Neural cell (in vitro differentiated cells): Measurements from ENCODE around the gene CEP72. TPM values are rescaled to one million over a fixed set of nuclear protein-coding genes. Genes with fewer than 3 reads are reported as not detected.

Experiments used
- H2AFZ ChIP-seq: fragments of 200-600, 300-800 bp; sonication (generic), shearing (Covaris generic); 2 replicates; pipeline ENCODE4 v1.6.0; 2014; ENCODE audit warnings: low read depth, mild to moderate bottlenecking, antibody characterized with exemption, low read length, moderate library complexity
- H3F3A ChIP-seq: fragments of 200-600 bp; shearing (Covaris generic); 2 replicates; pipeline ENCODE4 v1.6.1; 2016; ENCODE audit warnings: mild to moderate bottlenecking, moderate library complexity, mixed read lengths, antibody characterized with exemption, low read length; ENCODE audit not compliant: insufficient read depth, poor library complexity, severe bottlenecking
- H3K27ac ChIP-seq: fragments of 200-600, 300-800 bp; sonication (generic), shearing (Covaris generic); 2 replicates; pipeline ENCODE4 v1.5.1; 2014; ENCODE audit warnings: mild to moderate bottlenecking, low read length, moderate library complexity
- H3K27me3 ChIP-seq: fragments of 300-800, 200-600 bp; sonication (generic), shearing (Covaris generic); 2 replicates; pipeline ENCODE4 v1.6.0; 2014; ENCODE audit warnings: mild to moderate bottlenecking, low read depth, low read length, moderate library complexity; ENCODE audit not compliant: insufficient read depth
- H3K36me3 ChIP-seq: fragments of 300-800, 200-600 bp; sonication (generic), shearing (Covaris generic); 2 replicates; pipeline ENCODE4 v1.5.1; 2014; ENCODE audit warnings: mild to moderate bottlenecking, antibody characterized with exemption, low read length, moderate library complexity; ENCODE audit not compliant: insufficient read depth
- H3K4me2 ChIP-seq: fragments of 300-800, 200-600 bp; sonication (generic), shearing (Covaris generic); 2 replicates; pipeline ENCODE4 v1.6.0; 2014; ENCODE audit warnings: mild to moderate bottlenecking, low read length
- H3K4me3 ChIP-seq: fragments of 300-800, 200-600 bp; sonication (generic), shearing (Covaris generic); 2 replicates; pipeline ENCODE4 v1.5.1; 2014; ENCODE audit warnings: mild to moderate bottlenecking, low read length, moderate library complexity
- H3K79me2 ChIP-seq: fragments of 200-600 bp; shearing (Covaris generic); replicated peaks from 2 replicates; pipeline ENCODE4 v1.6.0; 2014; ENCODE audit warnings: mild to moderate bottlenecking, low read length, moderate library complexity; ENCODE audit not compliant: insufficient read depth
- H3K9ac ChIP-seq: fragments of 300-800, 200-600 bp; sonication (generic), shearing (Covaris generic); 2 replicates; pipeline ENCODE4 v1.6.1; 2016; ENCODE audit warnings: mild to moderate bottlenecking, low read length, mixed read lengths
- H3K9me2 ChIP-seq: fragments of 200-600 bp; shearing (Covaris generic); 2 replicates; pipeline ENCODE4 v1.6.1; 2016; ENCODE audit warnings: mild to moderate bottlenecking, low read length, mixed read lengths; ENCODE audit not compliant: insufficient read depth
- H3K9me3 ChIP-seq: fragments of 200-600, 300-800 bp; sonication (generic), shearing (Covaris generic); 2 replicates; pipeline ENCODE4 v1.6.1; 2016; ENCODE audit warnings: mild to moderate bottlenecking, mixed run types, low read length, moderate library complexity, mixed read lengths
- H4K20me1 ChIP-seq: fragments of 200-600 bp; shearing (Covaris generic); 2 replicates; pipeline ENCODE4 v1.6.1; 2016; ENCODE audit warnings: mild to moderate bottlenecking, mixed run types; ENCODE audit not compliant: insufficient read depth
- CTCF ChIP-seq: fragments of 450-650 bp; IDR thresholded peaks from 2 replicates; pipeline ENCODE4 v1.5.1; 2014; ENCODE audit warnings: antibody characterized with exemption, mild to moderate bottlenecking, moderate library complexity; ENCODE audit not compliant: poor library complexity, severe bottlenecking
- EP300 ChIP-seq: fragments of 450-650 bp; conservative IDR thresholded peaks from 2 replicates; pipeline ENCODE4 v1.6.1; 2014; ENCODE audit warnings: antibody characterized with exemption, mild to moderate bottlenecking, moderate library complexity; ENCODE audit not compliant: poor library complexity, severe bottlenecking
- EZH2 ChIP-seq: fragments of 200-600, 300-800 bp; shearing (Covaris generic), sonication (generic); IDR thresholded peaks from 2 replicates; pipeline ENCODE4 v1.6.1; 2014; ENCODE audit warnings: antibody characterized with exemption, low read length, borderline replicate concordance, mild to moderate bottlenecking; ENCODE audit not compliant: insufficient read depth, poor library complexity, severe bottlenecking
- MXI1 ChIP-seq: fragments of 450-650 bp; conservative IDR thresholded peaks from 2 replicates; pipeline ENCODE4 v1.6.1; 2014; ENCODE audit warnings: antibody characterized with exemption, mild to moderate bottlenecking; ENCODE audit not compliant: poor library complexity, severe bottlenecking
- POLR2AphosphoS5 ChIP-seq: IDR thresholded peaks from 2 replicates; pipeline ENCODE4 v1.6.1; 2012
- RAD21 ChIP-seq: fragments of 450-650 bp; conservative IDR thresholded peaks from 2 replicates; pipeline ENCODE4 v1.6.1; 2014; ENCODE audit warnings: antibody characterized with exemption, mild to moderate bottlenecking, moderate library complexity
- SMC3 ChIP-seq: fragments of 450-650 bp; conservative IDR thresholded peaks from 2 replicates; pipeline ENCODE4 v1.6.1; 2014; ENCODE audit warnings: antibody characterized with exemption, mild to moderate bottlenecking, moderate library complexity; ENCODE audit not compliant: poor library complexity
- TAF1 ChIP-seq: IDR thresholded peaks from 2 replicates; pipeline ENCODE4 v1.6.1; 2012; ENCODE audit warnings: low read depth
- polyA plus RNA-seq: library from polyadenylated mRNA; depleted of rRNA; stranded (reverse); fragments of >200 nt; gene quantifications from 2 replicates; pipeline ENCODE4 v1.2.3, GENCODE V29; 2014
- TF ChIP-seq, protein P1 (sequence below): IDR thresholded peaks from 2 replicates; pipeline ENCODE4 v1.6.1; 2012; ENCODE audit warnings: borderline replicate concordance

CEP72 gene
- polyA plus RNA-seq, 1 donor from 2014 or later = 5.9 TPM

- Histone ChIP-seq H3K4me2 (no peak overlapping the region), H3K36me3 (no peaks in the 10 kb centered on the region), H3K27ac (no peak overlapping the region), H2AFZ (no peak overlapping the region), H4K20me1 (no peaks in the 10 kb centered on the region), H3K9ac (no peak overlapping the region), H3K4me3 (no peak overlapping the region), H3K9me3 (no peaks in the 10 kb centered on the region), H3F3A (no peaks in the 10 kb centered on the region), H3K9me2 (no peaks in the 10 kb centered on the region), H3K79me2 (no peaks in the 10 kb centered on the region), H3K27me3 (no peaks in the 10 kb centered on the region)
- TF ChIP-seq, protein P1, sequence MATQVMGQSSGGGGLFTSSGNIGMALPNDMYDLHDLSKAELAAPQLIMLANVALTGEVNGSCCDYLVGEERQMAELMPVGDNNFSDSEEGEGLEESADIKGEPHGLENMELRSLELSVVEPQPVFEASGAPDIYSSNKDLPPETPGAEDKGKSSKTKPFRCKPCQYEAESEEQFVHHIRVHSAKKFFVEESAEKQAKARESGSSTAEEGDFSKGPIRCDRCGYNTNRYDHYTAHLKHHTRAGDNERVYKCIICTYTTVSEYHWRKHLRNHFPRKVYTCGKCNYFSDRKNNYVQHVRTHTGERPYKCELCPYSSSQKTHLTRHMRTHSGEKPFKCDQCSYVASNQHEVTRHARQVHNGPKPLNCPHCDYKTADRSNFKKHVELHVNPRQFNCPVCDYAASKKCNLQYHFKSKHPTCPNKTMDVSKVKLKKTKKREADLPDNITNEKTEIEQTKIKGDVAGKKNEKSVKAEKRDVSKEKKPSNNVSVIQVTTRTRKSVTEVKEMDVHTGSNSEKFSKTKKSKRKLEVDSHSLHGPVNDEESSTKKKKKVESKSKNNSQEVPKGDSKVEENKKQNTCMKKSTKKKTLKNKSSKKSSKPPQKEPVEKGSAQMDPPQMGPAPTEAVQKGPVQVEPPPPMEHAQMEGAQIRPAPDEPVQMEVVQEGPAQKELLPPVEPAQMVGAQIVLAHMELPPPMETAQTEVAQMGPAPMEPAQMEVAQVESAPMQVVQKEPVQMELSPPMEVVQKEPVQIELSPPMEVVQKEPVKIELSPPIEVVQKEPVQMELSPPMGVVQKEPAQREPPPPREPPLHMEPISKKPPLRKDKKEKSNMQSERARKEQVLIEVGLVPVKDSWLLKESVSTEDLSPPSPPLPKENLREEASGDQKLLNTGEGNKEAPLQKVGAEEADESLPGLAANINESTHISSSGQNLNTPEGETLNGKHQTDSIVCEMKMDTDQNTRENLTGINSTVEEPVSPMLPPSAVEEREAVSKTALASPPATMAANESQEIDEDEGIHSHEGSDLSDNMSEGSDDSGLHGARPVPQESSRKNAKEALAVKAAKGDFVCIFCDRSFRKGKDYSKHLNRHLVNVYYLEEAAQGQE = no peak
- no peak for TF ChIP-seq TAF1
- TF ChIP-seq POLR2AphosphoS5 = no peak
- no peak for TF ChIP-seq SMC3
- no peak for TF ChIP-seq MXI1
- no peak for TF ChIP-seq RAD21
- no peak for TF ChIP-seq EP300
- TF ChIP-seq EZH2 = no peak
- no peak for TF ChIP-seq CTCF
Observed at GRCh38 chr5:583645-584044, 28.5 kb upstream of the CEP72 start.

DNA sequence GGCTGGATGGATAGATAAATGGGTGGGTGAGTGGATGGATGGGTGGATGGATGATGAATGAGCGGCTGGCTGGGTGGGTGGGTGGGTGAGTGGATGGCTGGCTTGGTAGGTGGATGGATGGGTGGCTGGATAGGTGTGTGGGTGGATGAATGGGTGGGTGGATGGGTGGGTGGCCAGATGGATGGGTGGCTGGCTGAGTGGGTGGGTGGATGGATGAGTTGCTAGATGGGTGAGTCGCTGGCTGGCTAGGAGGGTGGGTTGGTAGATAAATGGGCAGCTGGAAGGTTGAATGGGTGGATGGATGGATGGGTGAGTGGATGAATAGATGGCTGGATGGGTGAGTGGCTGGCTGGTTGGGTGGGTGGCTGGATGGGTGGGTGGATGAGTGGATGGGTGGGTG, 27.9 kb upstream of the CEP72 start:
- Histone ChIP-seq H3K27me3 (no peaks in the 10 kb centered on the region), H3K4me3 (no peak overlapping the region), H4K20me1 (no peaks in the 10 kb centered on the region), H3K79me2 (no peaks in the 10 kb centered on the region), H3K36me3 (no peaks in the 10 kb centered on the region), H3K9ac (no peak overlapping the region), H3K27ac (no peak overlapping the region), H3K4me2 (no peak overlapping the region), H2AFZ (no peak overlapping the region), H3K9me3 (no peaks in the 10 kb centered on the region), H3K9me2 (no peaks in the 10 kb centered on the region), H3F3A (no peaks in the 10 kb centered on the region)
- TF ChIP-seq, protein P1 = no peak
- no peak for TF ChIP-seq EZH2
- TF ChIP-seq SMC3 = no peak
- TF ChIP-seq POLR2AphosphoS5 = no peak
